DMS 273 treated with DMSO at 0.1 percent for 48 hours (cell line): ENCODE data around the gene PDE4D.
"Not testable (repeated sequence)": the region's sequence is repeated elsewhere in the genome, so short reads cannot be mapped to it uniquely, and the experiment has no call there.

Experiments used
- DNase-seq: peaks from one replicate; lab custom pipeline; 2025; lab: John Stamatoyannopoulos, UW

Gene PDE4D

DNA sequence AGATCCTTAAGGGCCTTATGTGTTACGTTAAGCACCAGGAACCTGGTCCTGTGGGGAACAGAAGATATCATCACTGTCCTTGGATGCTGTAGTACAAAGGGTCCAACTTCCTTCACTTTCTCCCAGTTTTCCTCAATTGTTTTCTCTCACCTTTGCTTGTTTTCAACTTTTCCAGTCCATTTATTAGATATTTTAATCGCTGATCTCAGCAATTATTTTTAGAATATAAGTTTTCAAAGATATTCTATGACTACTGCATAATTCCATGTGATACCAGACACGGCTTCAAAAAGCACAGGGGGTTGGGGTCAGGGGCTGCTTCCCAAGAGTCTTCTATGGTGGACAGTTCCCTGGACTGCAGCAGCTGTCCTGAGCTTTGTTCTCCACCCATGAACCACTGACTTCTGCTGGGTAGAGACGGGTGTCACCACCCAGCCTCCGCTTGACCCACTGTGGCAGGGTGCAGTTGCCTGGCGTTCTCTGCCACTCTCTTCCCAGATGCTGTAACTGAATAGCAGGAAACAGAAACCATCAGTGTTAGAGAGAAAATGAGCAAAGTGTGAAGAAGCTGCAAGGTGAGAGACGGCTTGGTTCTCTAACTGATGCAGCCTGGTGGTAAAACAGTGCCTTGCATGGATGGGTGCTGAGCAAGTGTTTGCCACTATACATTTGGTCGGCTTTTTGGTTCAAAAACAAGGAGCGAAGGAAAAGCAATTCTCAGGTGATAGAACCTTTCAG is 927.7 kb downstream of the PDE4D start:
- DNase-seq: no peak

DNA sequence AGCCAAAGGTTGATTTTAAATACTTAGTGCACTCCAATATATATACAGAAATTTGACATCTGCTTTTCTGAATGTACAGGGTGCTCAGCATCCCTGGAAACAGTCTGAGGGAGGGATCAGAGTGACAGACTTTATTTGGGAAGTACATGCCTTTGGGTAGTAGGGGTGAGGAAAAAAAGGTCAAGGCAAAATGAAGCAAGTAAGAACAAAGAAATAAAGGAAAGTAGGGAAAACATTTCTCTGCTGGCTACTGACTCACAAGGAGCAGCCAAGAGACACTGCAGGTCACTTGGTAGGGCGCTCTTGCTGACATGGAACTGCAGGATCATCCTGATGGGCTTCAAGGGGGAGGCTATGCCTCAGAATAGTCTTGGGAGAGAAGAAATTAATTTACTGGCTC is 929.7 kb downstream of the PDE4D start:
- no peak for DNase-seq

DNA sequence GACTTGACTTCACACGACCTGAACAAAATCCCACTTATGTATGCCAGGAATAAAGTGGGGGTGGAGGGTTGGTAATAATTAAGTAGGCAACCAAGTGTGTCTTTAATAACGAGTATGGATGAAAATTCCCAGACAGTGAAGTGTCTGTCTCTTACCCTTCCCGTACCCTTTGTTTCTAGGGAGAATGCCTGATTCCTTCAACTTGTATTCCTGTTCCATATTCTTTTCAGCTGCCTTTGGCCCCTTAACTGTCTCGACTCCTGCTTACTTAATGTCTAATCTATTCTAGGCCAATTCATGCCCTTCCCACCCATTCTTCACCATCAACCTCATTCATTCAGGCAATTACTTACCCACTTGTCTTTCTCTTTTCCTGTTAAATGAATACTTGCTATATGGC is 930.2 kb downstream of the PDE4D start:
- DNase-seq: no peak

DNA sequence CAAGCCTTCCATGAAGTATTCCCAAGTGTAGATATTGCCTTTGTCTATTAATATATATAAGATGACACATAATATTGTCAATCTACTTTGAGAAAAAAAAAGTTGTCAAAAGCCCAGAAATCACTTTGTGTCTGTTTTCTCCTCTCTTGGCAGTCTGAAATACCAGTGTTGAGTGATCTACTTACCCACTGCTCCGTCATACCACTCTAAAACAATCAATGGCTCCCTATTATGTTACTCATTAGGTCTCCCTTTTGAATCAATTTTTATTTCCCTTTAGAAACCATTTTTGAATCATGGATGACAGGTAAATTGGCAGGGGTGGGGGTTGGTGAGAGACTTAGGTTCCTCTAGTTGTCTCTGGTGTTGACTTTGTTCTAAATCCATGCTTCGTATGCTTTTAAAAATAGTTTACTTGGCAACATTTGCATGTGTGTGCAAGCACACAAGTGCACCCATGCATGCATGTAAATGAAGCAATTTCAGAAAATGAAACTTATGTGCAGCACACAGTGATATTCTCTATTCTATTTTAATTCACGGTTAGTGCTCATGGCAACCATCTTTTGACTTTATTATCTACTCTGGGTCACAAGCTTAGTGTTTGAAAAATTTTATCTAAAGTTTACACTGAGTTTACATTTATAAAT is 931.8 kb downstream of the PDE4D start:
- DNase-seq: no peak

DNA sequence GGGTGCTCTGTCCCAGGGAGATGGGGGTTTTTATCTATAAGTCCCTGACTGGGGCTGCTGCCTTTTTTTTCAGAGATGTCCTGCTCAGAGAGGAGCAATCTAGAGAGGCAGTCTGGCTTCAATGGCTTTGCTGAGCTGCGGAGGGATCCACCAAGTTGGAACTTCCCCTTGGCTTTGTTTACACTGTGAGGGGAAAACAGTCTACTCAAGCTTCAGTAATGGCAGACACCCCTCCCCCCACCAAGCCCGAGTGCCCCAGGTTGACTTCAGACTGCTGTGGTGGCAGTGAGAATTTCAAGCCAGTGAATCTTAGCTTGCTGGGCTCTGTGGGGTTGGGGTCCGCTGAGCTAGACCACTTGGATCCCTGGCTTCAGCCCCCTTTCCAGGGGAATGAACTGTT is 934.8 kb downstream of the PDE4D start:
- DNase-seq: no peak

DNA sequence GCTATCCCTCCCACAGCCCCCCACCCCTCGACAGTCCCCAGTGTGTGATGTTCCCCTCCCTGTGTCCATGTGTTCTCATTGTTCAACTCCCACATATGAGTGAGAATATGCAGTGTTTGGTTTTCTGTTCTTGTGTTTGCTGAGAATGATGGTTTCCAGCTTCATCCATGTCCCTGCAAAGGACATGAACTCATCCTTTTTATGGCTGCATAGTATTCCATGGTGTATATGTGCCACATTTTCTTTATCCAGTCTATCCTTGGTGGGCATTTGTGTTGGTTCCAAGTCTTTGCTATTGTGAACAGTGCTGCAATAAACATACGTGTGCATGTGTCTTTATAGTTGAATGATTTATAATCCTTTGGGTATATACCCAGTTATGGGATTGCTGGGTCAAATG is 940.3 kb downstream of the PDE4D start:
- not testable (repeated sequence) for DNase-seq

DNA sequence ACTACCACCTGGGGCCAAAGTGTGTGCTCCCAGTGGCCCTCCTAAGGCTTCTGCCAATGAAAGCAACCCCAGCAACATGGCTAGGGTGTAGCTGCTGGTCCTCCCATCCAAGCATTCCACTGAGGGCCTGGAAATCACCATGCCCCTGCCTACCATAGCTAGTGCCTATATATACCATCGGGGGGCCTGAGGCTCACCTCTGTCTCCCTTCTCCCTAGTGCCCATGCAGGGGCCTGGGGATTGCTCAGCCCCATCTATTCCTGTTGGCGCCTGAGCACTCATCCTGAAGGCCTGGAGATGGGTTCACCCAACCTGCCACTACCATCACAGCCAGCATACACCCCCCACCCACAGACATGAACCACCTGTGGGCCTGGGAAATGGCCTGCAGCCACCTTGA is 943.3 kb downstream of the PDE4D start:
- DNase-seq: no peak

DNA sequence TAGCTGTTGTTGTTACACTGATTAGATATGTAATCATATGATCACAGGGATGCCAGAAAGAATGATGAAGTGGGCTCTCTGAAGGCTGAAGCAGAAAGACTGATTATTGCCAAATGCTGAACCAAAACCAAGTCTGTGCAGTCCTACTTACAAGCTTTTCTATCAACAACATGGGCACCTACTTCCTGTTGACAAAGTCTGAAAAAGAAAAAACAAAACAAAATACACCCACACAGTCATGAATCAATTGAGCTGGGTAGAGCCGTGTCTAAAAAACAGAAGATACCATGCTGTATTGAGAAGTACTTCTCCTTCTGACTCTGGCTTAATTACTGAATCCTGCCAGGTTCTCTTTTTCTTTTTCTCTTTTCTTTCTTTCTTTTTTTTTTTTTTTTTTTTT is 947.3 kb downstream of the PDE4D start:
- DNase-seq: no peak

DNA sequence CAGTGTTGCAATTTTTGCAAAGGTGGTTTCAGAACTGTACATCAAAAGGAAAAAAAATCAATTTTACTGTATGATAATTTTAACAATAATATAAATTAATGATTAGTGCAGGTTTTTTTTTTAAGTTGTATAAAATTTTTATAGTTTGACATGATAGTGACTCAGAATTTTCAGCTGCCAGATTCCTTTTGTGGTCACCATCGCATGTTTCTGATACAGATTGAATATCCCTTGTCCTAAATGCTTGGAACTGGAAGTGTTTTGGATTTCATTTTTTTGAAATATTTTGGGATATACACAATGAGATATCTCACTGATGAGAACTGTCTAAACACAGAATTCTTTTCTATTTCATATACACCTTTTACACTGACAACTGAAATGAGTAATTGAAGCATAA is 949.3 kb downstream of the PDE4D start:
- no peak for DNase-seq

DNA sequence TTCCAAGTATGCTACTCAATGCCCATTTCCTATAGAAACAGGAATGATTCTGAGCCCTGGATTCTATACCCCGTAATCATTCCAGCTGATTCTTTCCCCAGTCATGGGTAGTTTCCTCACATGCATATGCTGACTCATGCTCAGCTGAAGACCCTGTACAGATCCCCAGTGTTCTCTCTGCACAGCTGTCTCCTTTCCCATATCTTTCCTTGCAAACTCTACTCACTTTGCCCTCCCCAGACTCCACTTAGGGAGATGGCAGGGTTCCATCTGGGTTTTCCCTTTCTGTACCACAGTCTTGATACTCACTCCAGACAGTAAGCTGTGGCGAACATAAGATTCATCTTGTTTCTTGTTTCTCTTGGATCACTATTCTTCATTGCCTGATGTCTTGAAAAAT is 953.1 kb downstream of the PDE4D start:
- DNase-seq: peak; percentile 24

DNA sequence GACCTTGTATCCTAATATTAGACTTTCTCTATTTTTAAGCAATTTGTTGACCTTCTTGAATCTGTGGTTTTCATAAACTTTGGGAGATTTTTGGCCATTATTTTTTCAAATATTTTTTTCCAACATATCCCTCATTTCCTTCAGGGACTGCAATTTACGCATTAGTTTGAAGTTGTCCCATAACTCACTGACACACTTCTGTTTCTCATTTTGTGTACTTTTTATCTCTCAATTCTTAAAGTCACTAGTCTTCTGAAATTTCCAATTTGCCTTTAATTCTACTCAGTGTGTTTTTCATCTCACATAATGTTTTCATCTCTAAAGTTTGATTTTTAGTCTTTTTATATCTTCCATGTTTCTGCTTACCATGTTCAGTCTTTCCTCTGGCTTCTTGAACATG is 953.9 kb downstream of the PDE4D start:
- no peak for DNase-seq

DNA sequence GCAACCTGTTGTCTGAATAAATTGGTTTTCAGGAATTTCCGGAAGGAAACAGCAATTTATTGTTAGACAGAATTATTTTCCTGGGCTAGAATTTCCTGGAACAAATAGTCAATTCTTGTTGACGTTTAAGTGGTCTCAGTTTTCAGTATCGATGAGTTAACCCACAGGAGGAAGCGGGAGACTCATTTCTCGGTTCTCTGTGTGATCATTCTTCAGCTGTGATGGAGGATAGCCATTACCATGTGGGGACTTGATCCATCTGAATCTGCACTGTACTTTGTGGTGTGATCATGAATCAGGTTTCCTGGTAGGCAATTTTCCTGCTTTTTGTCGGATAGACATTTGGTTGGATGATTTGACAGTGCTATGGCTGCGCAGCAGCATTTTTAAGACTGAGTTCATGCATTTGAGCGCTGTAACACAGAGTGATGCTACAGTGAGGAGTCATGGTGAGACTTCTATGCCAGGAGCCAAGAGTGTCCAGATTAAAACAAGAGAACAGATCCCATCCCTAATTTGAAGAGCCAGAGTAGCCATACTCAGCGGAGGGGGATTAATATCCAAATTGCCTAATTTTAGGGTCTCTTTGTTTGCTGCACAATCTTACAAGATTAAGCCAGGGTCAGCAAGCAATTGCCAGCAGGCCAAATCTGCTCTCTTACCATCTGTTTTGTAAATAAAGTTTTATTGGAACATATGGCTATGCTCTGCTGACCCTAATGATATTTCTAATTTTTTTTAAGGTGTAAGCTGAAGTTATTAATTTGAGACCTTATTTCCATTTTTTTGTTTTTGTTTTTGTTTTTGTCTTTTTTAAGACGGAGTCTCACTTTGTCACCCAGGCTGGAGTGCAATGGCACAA is 954.7 kb downstream of the PDE4D start:
- DNase-seq: no peak

DNA sequence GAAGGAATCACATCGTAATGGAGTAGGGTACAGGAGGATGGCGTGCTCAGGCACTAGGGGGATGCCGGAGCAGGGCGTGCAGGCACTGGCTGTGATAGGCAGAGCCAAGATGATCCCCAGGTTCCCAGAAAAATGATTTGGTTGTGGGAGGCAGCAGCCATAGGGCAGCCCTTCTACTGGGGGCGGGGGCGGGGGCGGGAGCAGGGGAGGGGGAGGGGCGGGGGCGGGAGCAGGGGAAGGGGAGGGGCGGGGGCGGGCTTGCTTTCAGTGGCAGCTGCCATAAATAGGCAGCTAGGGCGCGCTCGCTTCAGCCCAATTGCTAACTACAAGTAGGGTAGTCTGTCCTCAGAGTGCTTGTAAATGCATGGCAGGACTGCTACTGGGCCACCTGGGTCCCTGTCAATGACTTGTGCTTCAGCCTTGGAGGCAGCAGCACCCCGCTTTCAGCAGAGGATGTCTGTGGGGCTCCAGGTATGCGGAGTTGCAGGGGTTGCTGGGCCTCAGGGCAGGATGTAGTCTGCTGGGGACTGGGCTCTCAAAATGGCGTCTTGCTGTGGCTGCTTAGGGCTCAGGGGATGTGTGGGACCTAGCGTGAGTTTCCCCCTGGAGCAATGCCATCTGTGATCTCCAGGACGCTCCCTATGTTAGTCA is 956.4 kb downstream of the PDE4D start:
- DNase-seq: no peak

DNA sequence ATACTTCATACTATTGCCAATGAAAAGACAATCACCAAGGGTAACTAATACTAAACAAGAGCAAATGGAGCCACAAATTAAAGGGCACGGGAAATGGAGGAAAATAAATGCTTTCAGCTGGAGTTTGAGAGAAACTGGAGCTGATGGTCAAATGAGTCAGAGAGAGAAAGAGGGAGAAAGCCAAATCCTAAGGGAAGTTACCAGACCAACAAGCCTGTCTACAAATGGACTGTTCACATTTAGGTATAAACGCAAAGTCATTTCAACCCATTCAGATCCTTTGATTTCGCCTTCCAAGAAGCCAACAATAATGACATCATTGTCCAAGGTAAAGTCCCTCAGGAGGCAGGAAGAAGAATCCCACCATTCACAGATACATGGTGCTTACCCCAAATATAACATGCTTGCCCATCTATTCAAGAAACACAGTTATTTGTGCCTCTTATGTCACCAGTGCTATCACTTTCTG is 958.9 kb downstream of the PDE4D start:
- DNase-seq: no peak

DNA sequence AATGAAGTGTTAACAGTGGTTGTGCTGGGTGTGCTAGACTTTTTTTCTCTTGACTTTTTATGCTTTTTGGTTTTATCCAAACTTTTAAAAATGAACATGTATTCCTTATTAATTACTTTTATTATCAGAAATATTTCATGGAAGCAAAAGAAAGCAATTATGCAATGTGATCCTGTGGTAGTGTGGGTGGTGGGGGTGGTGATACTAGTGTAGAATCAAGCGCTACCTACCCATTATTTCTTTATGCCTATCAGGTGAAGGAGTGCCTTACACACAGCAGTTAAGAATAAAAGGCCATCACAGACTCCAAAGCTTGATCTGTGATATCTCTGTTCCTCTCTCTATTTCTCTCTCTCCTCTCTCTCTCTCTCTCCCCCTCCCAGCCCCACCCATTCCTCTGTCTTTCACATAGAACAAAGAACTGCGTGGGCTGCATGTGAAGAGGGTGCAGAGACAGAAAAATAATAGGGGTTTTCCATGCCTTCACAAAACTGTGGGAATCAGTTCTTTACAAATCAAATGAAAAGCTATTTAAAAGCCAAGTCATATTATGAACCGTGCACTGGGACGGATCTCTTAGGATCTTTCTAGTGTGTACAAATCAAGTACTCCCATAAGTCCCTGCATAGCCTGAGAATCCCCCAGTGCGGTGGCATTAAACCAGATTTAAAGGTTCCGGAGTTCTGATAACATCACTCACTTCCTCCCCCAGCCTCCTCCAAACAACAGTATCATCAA is 959.5 kb downstream of the PDE4D start:
- no peak for DNase-seq

DNA sequence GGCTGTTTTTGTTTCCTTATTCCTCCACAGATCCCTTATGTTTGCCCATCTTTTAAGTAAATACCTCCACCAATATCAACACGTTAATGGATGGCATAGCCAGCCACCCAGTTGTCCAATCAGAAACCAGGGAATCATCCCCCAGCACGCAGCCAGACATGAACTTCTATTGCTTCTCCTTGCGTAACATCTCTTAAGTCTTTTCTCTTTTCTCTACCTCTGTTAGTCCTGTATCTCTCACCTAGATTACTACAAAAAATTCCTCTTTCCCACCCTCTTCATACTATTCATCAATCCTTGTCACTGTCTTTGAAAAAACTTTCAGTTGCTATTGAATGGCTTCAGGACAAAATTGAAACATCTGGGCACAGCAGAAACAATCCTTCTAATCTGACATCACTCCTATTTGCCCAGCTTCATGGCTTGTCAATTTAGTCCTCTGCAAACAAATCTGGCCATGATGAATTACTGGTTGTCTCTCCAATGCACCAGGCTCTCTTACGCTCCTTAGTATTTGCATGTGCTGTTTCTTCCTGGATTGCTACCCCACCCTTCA is 961.4 kb downstream of the PDE4D start:
- DNase-seq: no peak

DNA sequence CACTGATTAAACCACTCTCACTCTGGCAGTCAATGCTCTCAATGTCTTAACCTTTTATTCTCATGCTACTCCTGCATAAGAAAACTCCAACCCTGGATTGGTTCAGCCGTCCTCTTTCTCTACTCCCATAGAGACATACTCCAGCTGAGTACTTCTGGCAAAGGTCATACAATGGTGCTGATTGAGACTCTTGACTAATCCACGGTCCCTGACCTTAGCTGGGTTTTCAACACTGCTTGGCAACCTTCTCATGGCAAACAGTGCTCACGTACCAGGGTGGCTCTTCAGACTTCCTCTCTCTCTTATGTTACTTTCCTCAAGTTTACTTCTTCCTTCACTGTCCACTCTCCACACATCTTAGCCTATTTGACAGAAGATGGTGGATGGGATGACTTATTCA is 963.0 kb downstream of the PDE4D start:
- no peak for DNase-seq

DNA sequence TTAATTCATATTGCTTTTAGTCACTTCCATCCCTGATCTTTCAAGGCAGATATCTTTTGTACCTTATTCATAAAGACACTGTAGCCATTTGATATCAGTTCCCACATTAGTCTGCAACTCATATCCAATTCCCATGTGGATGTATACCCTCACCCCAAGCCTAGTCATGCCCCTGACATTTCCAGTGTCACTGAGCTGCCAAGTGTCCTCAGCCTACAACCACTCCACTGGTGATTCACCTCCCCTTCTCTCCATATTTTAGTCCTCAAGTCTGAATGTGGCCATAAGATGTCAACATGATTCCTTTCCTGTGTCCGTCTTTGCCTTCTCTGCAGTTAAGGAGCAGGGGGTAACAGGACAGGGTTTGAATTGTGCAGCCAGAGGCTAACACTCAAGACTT is 963.8 kb downstream of the PDE4D start:
- DNase-seq: no peak

DNA sequence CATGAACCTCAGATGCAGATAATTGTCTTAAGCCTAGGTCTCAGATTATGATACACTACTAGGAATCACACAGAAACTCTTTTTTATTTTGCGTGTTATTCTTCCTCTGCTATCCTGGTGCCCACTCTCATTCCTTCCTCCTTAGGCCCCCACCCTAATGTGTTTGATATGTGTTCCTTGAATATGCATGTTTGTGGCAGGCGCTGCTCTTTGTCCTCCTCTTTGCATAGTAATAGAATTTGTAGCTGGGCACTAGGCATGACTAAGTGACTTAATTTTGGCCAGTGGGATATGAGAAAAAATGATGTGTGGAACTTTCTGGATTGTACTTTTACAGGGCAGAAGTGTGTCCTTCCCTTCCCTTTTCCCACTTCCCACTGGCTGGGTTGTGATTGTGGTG is 965.6 kb downstream of the PDE4D start:
- no peak for DNase-seq

DNA sequence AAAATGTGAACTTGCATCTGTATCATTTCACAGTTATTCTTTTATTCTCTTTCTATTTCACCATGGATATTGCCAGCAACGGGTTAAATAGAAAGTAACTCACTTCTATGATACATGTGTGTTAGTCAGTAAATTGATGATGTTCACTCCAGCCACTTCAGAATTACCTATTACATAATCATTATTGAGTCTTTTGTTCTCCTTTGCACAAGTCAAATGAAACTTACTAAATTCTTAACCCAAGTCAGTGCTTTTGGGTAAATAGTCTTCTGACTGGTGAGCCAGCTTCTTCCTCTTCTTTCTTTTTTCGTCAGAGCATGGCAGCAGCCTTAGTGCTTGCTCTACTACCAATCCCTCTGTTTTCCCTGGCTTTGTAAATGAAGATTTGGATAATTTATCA is 966.3 kb downstream of the PDE4D start:
- DNase-seq: no peak

DNA sequence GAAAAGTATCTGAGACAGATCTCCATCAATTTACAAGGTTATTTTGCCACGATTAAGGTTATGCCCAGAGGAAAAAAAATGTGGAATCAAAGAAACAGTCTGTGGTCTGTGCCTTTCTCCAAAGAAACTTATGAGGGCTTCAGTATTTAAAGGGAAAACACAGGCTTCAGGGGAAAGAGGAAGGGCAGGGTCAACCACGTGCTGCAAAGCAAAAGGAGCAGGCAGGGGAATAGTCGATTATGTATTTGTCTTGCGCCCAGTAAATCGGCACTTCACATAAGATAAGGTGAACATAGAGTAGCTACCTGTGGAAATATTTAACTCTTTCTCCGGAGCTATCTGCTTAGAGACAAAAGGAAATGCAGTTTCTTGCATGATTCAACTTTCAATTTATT is 967.0 kb downstream of the PDE4D start:
- no peak for DNase-seq
